NCI-H2081 treated with DMSO at 0.1 percent for 48 hours (cell line): ENCODE data around the gene MANF.
"Not testable (repeated sequence)": the region's sequence is repeated elsewhere in the genome, so short reads cannot be mapped to it uniquely, and the experiment has no call there.

Source experiments
- DNase-seq: peaks from one replicate; lab custom pipeline; 2025; lab: John Stamatoyannopoulos, UW

Gene MANF

DNA sequence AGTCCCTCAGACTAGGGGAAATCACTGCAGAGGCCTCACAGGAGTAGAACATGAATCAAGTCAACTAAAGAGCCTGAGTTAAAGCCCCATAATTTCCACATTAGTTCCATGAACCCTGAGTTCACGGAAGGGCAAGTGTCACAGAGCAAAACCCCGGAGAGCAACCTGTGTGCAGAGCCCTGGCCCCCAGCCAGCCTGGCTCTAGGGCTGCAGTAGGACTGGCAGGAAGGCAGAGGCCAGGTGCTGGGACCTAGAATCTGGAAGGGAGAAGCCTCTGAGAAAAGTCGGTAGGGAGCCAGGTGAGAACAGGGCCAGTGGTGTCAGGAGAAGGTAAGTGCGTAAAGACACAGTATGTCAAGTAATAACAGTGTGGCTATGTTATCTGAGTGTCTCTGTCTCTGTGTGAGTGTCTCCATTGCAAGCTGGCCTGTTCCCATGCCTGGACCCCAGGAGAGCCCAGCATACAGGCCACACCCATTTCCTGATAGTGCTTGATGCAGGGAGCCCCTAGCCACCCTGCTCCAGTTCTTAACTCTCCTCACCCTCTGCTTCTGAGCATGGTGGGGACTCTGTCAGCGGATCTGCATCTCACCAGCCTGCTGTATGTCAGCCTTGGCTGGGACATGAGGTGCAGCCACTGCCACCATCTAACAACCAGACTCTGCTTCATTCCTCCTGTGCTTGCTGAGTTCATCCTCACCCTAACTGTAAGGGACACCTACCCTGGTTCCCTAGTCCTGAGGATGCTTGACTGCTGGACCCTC is 11.3 kb upstream of the MANF start:
- DNase-seq, result no peak

DNA sequence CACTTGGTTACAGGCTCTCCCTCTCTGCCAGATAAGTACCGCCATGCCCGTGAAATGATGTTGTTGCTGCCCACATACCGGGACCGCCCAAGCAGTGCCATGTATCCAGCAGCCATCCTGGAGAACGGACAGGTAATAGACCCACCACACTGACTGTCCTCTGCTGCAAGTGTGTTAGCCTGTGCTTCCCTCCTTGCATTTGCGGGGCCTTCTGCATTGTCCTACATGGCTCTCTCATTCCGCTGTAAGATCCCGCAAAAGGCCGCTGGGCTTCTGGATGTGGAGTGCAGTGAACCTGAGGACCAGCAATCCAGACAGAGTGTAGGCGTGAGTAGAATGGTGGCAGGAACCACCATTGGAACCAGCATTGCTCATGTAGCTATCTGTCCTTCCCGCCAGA is 10.6 kb upstream of the MANF start:
- no peak for DNase-seq

DNA sequence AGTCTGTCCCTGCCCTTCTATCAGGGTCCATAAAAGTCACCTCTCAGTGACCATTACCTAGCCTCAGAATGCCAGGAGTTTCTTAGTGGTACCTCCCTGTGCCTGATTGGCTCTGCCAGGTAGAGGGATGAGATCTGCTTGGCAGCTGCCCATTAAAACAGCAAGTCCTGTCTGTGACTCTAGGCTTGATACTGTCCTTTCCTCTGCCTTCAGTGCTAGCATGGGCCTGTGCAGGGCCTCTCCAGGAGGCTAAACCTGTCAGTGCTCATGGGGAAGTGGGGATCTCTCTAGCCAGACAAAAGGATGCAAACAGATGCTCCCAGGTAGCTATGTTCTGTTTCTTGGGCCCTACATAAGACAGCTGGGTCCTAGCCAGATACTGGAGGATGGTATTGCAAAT is 10.0 kb upstream of the MANF start:
- no peak for DNase-seq

DNA sequence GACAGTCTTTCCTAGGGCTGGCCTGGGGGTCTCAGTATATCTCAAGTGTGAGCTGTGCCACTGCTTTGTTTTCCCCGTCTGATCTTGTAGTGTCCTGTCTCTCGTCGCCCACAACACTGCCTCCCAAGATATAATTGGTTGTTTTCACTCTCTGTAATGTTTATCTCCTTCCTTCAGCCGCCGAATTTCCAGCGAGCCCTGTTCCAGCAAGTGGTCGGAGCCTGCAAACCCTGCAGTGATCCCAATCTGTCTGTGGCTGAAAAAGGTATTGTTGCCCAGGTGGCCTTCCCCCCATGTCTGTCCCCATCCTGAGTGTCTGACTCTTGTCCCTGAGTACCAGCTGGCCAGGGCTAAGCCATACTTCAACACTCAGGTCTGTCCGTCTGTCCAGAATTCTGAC is 9.5 kb upstream of the MANF start:
- no peak for DNase-seq

DNA sequence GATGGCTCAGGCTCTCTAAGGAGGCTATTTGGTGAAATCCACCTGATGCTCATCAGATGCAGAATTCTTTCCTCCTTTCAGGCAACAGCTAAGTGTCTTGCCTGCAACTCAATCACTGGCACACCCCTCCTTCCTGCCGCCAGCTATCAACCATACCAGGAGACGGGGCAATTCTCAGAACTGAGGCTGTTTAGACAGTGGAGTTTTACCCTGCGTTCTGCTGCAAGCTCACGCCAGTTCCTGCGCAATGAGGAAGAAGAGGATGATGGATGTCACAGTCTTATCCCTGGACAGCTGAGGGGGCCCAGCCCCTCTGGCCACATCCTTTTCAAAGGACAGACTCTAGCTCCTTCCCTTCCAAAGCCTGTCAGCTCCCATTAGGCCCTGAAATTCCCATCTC is 7.0 kb upstream of the MANF start:
- DNase-seq, result no peak

DNA sequence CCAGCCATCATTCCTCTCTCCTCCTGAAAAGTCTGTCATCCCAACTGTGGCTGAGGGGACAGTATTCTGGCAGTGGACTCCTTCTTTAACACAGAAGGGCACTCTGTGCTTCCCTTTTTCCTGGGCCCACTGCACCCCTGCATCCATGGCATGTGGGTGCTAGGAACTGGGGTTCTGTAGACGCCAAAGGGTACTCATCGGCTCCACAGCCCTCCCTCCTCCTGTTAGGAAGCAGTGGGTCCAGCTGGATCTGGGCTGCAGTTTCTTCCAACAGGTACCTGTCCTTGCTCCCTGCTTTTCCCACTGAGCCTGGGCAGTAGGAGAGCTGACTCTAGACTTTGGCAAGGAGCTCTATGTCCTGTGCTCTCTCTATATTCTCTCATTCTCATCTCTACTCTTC is 6.4 kb upstream of the MANF start:
- DNase-seq, result no peak

DNA sequence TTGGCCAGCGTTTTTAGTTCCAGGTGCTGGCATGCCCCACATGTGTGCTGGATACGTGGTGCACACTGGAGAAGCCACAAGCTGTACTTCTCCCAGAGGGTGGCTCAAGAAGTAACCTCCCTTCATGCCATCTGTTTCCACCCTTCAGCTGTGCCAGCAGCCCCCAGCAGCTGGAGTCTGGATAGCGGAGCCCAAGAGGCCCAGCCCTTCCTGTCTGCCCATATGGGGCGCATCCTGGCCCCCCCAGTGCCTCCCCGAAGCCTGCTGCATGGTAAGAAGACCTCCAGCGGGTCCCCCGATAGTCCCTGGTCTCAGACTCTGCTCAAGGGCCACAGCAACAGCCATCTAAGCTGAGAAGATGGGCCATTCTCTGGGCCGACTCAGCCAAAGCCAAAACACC is 5.8 kb upstream of the MANF start:
- no peak for DNase-seq

DNA sequence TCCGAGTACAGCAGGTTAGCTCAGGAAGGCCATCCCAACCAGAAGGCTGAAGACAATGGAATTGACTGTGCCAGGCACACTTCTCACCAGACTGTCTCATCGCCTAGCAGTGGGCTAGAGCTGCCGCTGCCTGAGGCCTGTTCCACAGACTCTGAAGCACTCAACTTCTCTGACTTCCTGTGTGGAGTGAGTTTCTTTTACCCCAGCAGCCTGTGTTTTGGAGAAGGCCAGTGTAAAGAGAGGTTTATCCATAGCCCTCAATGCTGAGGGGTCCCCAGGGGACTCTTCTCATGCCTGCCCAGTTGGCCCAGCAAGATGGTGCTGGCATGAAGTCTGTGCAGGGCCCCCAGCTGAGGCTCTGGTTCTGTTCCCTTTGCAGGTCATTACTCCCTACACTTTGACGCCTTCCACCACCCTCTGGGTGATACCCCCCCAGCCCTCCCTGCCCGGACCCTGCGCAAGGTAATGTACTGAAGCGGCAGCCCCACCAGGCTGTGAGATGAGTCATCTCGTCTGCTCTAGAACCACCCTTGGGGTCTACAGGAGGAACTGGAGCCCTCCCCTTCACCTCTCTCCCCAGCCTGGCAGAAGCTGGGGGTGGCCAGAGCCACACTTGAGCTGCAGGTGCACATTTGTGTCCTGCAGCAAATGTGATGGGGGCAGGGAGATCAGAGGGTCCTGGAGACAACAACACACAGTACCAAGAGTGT is 5.2 kb upstream of the MANF start:
- DNase-seq, result no peak

DNA sequence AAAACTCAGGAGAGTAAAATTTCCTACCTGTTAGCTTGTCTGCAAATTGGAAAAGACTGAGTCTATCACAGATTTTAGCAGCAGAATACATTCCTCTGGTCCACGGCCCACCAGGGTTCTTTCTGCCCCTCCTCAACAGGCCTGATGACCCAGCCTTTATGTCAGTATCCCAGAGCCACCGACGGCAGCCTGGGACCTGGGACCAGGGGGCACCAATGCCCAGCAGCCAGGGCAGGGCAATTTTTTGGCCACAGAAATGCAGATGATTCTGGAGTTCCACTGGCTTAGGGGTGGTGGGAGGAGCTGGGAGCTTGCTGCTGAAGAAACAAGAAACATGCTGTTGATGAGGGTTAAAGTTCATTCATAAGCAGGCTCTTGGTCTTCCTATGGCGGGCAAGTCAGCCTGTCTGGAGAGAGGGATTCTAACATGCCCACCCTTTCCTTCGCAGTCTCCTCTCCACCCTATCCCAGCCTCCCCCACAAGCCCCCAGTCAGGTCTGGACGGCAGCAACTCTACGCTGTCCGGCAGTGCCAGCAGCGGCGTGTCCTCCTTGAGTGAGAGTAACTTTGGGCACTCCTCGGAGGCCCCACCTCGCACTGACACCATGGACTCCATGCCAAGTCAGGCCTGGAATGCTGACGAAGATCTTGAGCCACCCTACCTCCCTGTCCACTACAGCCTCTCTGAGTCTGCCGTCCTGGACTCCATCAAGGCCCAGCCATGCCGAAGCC is 4.3 kb upstream of the MANF start:
- DNase-seq, result no peak

DNA sequence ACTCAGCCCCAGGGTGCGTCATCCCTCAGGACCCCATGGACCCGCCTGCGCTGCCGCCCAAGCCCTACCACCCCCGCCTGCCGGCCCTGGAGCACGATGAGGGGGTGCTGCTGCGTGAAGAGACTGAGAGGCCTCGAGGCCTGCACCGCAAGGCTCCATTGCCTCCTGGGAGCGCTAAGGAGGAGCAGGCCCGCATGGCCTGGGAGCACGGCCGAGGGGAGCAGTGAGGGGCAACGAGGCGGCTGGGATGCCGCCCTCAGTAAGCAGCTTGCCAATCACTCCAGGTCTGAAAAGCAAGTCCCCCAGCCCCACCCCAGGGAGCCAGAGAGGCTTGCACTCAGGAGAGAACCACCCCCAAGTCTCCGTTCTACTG is 3.8 kb upstream of the MANF start:
- no peak for DNase-seq

DNA sequence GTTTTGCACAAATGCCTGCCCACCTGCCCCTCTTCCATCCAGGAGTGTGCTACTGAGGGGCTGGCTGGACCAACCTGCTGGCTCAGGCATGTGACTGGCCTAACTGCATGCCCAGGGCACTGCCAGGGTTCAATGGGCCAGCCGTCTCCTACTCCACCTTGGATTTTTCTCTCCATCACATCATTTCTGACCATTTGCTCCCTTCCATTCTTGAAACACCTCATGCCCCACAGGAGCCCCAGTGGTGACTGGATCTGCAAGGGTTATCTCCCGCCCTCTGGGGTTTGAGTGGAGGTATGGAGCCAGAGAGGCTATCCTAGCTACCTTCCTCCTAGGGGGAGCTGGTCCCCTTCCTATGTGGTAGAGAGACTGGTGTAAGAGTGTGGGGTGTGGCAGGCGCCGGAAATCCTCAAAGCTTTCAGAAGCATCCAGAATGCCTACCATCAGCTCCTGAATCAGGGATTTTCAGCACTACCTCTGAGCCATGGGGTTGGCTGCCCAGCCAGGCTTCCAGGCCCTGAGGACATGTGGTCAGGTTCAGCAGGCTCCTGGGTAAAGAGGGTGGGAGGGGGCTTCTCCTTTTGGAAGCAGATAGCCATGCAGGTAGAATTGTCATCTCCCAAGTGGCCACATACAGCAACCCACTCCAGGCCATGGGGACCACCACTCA is 2.9 kb upstream of the MANF start:
- DNase-seq, result no peak

DNA sequence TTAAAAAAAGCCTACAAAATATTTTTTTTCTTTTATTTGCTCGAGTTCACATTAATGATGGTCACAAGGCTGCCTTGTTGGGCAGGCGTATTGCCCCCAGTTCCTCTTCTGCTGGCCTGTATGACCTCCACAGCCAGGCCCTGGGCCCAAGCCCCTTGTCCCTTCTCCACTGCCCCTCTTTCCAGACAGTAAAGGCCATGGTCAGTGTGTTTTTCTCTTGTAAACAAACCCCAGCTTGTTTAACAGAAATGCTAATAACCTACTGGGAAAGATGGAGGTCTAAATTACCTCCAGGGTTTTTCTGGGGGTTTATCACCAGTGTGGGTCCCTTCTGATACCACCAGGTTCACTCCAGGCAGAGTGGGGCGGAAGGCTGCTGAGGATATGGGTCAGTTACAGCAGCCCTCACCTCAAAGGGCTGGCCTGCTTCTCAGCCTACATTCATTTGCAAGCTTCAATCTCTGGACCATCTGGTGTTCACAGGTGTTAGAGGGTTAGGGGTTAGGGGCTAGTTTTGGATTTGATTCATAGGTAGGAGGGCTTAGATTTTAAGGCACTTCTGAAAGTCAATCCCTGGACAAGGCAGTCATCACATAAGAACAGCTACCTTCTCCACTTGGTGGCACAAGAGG is 2.0 kb upstream of the MANF start:
- DNase-seq, result no peak

DNA sequence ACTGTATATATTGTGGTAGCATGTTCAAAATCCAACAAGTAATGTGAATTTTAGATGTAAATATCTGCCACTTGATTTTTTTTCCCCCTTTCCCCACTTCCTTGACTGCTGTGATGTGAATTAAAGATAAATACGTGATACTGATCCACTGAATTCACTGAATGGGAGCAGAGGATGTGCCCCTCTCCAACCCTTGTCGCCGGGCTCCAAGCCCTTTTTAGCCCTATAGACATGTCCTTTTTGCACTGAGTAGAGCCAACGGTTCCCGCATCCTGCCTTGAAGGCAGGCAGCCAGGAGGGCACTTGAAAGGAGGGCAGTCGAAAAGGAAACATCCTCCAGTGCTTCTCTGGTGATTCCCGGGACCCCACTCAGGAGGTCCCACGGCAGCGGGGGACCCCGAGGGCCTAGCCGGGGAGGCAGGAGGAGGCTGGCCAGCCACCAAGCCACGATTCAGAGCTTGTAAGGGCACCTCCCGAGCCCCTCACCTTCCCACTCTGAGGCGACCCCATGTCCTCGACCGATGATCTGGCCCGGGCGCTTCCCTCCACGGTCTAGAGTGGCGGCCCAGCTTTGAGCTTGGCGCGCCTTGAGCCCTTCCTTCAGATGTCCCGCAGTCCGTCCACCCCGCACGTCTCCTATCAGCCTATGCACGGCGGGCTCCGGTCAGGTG is 901 bp upstream of the MANF start:
- DNase-seq, result no peak

DNA sequence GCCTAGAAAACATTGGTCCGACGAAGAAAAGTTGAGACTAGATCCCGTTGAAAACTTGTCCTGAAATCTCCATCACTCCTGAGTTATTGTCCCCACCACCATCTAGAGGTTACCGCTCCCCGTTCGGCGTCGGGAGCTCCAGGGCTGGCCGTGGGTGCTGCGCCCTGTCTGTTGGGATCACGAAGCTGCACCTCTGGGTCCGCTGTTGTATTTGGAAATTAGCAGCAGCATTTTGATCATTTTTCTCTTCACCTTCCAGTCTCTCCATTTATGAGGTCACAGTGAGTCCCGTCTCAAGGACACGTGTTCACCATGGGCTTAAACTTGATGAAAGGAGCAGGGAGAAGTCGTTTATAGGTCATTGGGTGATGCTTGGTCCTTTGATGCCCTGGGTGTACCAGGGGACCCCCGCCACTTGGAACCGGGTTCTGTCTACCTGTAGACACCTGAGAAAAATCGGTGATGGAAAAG is 565 bp downstream of the MANF start:
- DNase-seq, result no peak

DNA sequence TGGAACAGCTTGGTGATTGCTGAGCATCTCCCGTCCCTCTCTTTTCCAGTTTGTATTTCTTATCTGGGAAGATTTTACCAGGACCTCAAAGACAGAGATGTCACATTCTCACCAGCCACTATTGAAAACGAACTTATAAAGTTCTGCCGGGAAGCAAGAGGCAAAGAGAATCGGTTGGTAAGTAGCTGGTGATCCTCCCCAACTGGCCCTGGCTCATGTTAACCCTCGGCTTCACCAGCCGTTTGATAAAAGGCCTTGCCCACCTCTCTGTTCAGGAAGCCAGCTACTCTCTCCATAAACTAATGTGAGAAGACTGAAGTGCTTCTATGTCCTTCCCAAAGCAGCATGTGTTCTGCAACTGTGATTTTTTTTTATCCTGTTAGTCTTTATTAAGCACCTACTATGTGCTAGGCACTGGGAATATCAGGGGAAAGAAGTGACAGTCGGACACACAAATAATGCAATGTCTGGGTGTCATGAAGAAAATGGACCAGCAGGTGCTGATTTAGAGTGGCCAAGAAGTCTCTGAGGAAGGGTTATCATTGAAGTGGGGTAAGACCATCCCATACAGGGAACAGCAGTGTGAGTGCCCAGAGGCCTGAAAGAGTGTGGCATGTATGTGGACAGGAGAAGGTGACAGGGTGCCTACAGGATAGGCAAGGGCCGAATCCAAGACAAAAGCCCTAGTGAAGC is 1.2 kb downstream of the MANF start:
- no peak for DNase-seq

DNA sequence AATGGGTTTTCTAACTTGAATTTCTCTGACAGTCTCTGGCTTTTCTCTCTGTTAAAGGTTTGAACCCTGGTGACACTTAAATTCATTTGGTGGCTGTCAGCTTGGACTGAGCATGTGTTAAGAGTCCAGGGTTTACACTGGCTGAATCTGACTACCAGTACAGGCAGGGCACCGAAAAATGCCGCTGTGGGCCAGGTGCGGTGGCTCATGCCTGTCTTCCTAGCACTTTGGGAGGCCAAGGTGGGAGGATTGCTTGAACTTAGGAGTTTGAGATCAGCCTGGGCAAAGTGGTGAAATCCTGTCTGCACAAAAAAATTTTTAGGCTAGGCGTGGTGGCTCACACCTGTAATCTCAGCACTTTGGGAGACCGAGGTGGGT is 1.8 kb downstream of the MANF start:
- no peak for DNase-seq

DNA sequence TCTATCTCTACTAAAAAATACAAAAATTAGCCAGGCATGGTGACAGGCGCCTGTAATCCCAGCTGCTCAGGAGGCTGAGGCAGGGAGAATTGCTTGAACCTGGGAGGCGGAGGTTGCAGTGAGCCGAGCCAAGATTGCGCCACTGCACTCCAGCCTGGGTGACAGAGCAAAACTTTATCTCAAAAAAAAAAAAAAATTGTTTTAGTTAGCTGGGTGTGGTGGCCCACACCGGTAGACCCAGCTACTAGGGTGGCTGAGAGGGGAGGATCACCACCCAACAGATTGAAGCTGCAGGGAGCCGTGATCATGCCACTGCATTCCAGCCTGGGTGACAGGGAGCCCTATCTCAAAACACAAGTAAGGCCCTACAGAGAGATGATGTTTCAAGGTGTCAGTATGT is 2.2 kb downstream of the MANF start:
- DNase-seq, result not testable (repeated sequence)

DNA sequence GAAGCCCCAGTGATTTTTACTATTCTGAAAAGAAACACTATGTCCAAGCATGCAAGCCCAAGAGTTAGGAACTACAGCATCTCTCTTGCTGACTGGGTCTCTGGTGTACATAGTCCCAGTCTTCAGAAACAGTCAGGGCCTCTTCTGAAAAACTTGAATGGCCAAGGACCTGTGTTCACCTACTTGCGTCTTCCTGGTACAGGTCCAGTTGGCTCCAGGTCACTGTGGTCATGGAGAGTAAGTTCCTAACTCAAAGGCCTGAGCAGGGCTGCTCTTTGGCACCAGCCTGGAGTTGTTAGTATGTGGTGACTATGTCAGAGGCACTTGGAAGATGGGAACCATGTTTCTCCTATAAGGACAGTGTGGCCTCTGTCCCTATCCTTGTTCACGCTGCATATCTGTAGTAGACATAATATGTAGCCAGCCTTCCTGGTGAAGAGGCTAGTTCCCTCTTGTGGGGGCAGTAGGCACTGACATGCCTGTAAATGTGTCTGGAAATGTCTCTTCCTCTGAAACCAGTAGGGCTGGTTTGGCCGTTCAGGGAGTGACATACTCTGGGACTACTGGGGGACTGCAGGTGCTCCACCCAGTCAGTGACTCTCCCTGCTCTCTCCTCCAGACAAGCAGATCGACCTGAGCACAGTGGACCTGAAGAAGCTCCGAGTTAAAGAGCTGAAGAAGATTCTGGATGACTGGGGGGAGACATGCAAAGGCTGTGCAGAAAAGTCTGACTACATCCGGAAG is 3.4 kb downstream of the MANF start:
- no peak for DNase-seq

DNA sequence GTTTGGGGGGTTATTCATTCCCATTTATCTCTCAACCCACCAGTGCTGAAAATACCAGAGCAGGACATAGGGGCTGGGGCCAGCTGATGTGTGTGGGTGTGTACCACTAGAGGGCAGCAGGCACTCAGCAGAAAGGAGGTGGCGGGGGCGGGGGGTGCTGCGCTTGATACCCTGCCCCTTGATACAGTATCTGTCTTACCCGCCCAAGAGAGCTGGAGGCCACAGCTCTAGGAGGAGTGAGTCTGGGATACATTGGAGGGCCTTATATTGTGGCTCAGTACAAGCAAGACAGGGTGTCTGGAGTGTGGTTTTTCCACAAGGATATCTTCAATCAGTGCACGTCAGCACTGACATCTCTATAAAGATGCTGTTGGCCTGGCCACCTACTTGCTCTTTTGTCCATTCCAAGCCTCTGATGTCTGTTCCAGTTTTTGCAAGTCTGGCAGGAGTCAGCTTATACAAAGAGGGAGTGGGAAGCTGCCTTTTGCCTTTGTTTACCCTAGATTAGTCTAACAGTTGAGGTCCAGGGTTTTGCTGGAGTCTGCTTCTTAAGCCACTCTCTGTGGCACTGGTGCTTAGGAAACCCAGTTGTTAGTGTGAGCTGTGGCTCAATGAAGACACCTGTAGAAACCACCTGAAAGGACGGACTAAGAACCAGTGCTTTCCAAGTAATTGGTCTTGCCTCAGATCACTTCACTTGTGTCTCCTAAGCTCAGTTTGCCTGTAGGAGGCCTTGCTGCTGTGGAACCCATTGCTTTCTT is 4.5 kb downstream of the MANF start:
- DNase-seq, result no peak
